HG03039 (cell line): ENCODE measurements around the gene UBASH3B.
"Not testable (repeated sequence)": the region's sequence is repeated elsewhere in the genome, so short reads cannot be mapped to it uniquely, and the experiment has no call there.

Source experiments
- ATAC-seq: cut with Tn5 transposase; IDR thresholded peaks from one replicate; pipeline ENCODE4 v1.9.1; 2021; ENCODE audit warnings: mild to moderate bottlenecking, moderate library complexity; ENCODE audit not compliant: unreplicated experiment

Gene UBASH3B

DNA sequence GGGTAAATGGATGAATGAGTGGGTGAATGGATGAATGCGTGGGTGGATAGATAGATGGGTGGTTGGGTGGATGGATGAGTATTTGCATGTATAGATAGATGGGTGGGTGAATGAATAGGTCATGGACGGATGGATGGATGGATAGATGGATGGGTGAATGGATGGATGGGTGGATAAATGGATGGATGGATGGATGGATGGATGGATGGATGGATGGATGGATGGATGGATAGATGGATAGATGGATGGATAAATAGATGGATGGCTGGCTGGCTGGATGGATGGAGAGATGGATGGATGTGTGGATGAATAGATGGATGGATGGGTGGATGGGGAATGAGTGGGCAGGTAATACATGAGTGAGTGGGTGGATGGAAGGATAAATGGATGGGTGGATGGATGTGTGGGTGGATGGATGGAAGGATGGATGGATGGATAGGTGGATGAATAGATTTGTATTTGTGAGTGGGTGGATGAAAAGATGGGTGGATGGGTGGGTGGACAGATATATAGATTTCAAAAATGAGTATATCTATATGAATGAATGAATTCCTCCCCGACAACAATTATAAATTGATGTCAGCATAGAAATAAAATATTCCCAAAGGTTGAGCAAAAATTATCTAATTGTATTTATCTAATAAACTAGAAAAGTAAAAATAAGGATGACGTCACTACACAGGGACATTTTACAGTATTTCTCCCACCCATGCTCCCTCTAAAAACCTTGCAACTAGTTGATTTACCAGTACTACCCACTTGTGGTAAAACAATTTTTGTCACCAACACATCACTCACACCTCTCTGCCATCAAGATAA, 182.2 kb downstream of the UBASH3B start:
- ATAC-seq = no peak

DNA sequence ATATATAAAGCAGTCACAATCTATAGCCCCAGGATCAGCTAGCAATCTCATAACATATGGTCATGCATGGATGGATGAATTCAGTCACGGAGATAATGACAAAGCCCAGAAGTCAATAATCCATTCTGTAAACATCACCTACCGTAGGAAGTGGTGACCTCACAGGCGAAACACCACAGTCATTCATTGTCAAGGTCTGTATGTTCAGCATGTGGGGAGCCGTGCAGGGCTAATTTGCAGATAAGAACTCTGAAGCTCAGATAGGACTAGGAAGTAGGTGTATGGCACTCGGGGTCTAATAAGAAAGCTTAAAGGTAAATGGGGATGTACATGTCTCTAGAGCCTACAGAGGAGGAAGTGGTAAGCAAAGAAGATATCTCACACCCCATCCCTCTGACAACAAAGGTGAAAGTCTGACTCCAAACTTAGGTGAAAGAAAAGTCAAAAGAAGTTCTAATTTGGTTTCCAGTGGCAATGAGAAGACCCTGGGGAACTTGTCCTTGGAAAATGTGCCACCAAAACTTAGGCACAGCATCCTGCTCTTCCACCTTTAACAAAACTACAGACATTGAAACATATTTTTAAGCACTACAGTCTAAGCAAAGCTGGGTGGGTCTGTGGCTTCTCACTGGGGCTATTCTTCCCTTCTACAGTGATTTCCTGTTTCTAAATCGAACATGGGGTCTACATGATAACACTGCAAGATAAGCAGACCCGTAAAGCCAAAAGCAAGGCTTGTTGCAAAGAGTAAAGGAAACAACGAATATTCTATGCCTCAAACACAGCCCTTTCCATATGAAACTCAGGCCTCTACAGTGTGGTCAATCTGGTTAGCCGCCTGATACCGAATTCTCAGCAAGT, 188.0 kb downstream of the UBASH3B start:
- ATAC-seq = no peak

DNA sequence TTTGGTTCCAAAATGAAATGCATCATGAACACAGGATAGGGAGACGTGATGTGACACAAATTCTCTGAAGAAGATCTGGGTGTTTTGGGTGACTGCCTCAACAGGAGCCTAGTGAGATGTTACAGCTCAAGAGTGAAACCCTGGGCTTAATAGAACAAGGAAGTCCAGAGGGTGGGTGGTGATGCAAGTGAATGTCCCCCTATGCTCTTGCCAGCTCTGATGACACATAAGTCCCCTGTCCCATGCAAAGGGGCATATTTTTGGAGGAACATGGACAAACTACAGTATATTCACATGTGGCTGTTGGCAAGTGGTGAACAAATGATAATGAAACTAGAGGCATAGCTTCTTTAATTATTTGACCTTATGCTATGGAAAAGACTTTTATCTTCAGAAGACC, 191.9 kb downstream of the UBASH3B start:
- ATAC-seq = no peak

DNA sequence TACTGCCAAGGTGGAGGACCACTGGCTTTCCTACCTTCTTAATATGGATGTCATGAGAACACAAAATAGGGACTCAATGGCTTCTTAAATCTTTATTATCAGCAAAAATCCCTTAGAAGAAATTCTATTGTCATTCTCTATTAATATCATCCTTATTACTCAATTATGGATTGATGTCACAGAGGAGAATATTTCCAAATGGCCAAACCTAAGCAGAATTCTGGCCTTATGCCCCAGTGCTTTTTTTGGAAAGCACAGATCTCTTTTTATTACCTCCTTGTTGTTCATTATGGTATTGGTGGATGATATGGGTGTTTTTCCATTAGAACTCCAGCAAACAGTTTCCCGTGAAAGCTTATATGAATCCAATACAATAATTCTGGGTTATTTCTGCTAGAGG, 192.7 kb downstream of the UBASH3B start:
- no peak for ATAC-seq

DNA sequence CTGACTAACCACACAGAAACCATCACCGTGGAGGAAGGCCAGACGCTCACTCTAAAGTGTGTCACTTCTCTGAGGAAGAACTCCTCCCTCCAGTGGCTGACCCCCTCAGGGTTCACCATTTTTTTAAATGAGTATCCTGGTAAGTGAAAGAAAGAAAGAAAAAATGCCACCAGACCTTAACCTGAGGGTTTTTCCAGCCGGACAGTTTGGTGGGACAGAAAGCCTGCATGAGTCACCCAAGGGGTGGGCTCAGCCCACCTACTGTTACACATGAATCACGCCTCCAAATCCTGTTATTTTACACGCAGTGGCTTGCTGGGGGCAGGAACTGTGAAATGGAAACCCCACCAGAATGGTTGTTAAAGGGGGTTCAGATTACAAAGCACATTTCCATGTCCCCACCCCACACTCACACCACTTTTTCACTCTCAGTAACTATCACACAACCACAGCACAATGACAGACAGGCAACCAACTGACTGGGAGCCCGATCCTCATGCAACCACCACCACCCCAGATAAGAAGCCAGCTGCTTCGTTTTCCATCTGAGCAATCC, 194.6 kb downstream of the UBASH3B start:
- ATAC-seq = no peak

DNA sequence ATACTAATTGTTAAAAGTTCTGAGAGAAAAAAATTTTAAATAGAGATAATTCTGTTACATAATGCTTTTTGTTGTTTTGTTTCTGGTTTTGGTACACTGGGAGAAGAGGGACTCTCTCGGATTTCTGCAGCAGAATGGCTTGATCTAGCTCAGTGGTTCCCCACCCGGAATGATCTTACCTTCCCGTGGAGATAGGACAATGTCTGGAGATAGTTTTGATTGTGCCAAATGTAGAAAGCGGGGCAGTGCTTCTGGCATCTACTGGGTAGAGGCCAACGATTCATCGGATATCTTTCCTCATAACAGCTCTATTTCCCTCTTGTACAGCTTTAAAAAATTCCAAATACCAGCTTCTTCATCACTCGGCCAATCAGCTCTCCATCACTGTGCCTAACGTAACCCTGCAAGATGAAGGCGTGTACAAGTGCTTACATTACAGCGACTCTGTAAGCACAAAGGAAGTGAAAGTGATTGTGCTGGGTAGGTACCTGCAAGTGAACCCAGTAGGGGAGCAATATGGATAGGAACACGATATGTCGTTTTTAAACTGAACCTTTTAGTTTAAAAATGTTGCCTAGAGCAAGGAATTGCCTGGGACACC, 195.9 kb downstream of the UBASH3B start:
- ATAC-seq = no peak

DNA sequence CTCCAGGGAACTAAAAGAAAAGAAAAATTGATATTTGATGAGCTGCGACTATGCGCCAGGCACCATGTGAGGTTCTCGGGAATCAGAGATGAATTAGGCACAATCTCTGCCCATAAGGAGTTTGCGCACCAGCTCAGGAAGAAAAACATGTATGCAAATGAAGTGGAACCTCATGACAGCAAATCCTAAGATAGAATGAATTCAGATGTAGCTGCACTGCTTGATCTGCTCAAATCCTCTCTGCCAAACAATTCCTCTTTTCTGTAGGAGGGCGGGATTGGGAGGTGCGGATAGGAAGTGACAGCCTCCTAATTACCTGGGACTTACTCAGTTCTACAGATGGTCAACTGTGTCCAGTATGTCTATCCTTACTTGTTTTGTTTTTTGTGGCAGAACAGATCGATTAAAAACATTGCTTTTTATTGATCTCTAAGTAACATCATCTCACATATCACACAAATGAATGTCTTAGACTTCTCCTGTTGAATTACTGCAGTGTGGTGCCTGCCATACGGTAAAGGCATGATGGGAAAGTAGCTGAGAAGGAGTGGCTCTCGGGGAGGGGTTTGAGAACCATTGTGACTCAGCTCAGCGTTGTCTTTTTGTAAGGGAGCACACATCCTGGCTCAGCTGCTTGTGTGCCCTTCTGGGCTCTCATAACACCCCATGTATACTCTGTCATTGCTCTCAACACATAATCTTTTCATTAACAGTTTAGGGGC, 196.7 kb downstream of the UBASH3B start:
- ATAC-seq = no peak

DNA sequence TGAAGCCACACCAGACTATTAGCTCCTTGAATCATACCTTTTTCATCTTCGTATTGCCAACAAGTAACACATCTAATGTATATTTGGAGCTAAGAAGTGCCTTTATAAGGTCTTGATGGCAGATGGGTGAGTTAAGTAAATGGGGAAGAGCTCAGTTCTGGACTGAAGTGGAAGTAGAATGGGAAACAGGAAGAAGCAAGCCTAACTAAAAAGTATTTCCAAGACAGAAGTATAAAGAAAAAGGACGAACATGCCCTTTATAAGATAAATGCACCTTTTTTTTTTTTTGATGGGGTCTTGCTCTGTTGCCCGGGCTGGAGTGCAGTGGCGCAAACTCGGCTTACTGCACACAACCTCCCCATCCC, 197.3 kb downstream of the UBASH3B start:
- no peak for ATAC-seq

DNA sequence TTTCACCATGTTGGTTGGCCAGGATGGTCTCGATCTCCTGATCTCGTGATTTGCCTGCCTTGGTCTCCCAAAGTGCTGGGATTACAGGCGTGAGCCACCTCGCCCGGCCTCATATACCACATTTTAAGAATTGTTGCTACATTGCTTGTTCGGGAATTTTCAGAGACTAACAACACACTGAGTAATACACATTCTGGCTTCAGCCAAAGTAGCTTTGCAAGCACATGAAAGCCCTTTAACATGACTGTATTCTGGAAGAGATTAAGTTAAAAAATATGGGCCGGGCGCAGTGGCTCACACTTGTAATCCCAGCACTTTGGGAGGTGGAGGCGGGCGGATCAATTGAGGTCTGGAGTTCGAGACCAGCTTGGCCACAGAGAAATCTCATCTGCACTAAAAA, 197.7 kb downstream of the UBASH3B start:
- no peak for ATAC-seq

DNA sequence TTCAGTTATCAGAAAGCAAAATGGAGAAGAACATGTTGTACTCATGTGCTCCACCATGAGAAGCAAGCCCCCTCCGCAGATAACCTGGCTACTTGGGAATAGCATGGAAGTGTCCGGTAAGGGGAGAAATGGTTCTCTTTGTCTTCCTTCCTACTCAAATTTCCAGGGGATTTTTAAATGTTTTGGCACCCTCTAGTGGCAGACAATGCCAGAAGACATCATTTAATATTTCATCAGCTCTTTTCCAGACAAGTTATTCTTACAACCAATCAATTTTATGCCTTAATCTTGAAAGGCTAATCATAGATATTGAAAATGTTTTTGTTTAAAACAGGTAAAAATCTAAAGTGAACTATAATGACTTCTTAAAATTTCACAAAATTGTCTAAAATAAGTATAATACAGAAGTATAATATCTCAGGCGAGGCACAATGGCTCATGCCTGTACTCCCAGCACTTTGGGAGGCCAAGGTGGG, 198.5 kb downstream of the UBASH3B start:
- ATAC-seq = no peak

DNA sequence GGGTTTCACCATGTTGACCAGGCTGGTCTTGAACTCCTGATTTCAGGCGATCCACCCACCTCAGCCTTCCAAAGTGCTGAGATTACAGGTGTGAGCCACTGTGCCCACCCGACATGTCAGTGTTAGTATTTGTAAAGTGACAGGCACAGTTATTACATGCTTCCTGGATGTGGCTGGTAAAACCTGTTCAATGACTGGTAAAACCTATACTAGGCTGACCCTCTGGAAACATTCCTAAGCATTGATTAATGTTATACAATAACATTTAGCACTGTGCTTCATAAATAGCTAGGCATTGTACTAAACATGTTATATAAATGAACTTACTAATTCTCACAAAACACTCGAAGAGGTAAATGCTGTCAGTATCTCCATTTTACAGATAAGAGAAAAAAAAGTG, 206.1 kb downstream of the UBASH3B start:
- ATAC-seq = no peak

DNA sequence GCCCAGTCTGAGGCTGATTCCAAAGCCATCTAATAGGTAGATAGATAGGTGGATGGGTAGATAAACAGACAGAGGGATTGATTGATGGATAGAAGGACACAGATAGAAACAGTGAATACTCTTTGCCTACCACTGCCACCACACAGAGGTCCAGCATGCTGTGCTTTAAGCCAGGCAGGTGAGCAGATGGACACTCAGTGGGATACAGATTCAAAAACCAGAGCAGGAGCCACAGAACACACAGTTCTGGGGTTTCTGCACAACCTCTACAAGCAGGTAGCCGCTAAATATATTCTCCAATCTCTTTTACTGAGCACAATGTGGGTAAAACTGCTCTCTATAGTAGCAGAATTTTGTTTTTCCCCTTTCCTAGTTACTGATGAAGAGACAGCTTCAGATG, 206.6 kb downstream of the UBASH3B start:
- ATAC-seq = no peak

DNA sequence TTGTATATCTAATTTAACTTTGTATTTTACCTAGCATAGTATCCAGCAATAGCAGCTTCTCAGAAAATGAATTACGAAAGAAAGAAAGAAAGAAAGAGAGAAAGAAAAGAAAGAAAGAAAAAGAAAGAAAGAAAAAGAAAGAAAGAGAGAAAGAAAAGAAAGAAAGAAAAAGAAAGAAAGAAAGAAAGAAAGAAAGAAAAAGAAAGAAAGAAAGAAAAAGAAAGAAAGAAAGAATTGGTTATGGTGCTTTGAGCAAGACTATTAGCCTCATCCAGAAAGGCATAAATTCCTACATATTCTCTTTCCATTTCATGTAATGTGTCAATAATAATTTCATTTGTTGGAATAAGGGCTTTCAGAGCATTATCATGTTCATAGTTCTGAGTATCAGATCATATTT, 207.6 kb downstream of the UBASH3B start:
- not testable (repeated sequence) for ATAC-seq

DNA sequence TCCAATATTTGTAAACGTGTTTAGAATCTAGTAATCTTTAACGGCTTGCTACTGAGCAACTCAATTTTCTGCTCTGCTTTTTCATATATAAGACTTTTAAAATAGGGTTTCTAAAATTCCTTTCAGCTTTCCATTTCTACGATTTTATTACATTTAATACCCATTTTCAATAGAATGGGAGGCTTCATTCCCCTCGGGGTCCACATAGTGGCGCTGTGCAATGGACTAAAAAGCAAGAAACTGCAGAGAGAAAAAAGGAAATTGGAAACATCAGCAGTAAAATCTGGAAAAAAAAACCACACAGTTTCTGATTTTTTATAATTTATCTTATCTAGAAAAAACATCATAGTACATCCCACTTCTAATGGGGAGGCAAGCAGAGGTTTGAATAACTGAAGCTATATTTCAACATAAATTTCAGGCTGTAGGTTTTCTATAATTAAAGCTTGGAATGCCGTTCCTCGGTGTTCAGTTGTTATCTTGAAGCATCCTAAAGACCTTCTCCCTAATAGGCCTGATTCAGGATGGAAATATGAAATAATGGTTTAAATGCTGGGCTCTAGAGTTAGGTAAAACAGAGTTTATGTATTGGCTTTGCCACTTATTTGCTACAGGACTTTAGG, 208.3 kb downstream of the UBASH3B start:
- no peak for ATAC-seq
